ENCODE data around the gene B4GALNT3. TPM values are rescaled to one million over a fixed set of nuclear protein-coding genes. Genes with fewer than 3 reads are reported as not detected.
A peak's percentile ranks its signal among the peaks of the same experiment; 100 is the strongest.

Gene B4GALNT3
- total and polyA plus RNA-seq, 8 donors = 2.7 to 34.0 (median 5.7) TPM

DNA sequence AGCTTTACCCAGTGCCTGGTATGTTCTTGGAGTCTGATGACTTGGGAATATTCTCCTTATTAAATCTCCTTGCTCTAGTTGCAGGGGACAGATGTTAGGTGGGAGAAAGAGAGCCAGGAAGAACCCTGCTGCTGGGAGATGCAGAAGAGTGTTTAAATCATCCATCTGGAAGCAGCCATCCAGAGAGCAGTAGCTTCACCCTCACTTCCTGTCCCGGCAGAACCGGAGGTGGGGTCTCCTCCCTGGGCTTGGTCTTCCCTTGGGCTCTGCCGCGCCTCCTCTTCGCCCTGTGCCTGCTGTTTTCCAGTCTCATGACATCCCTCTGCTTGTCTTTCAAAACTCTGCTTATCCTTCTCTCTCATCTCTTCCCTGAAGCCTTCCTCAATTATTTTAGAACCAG is 15.5 kb downstream of the B4GALNT3 start:
- H3K36me3 ChIP-seq = no peaks in the 10 kb centered on the region
- ATAC-seq (no peak), DNase-seq (no peak)
- no peak overlapping the region for H3K4me3 ChIP-seq
- no peak overlapping the region for H3K27ac ChIP-seq
- H3K4me1 ChIP-seq = no peaks in the 10 kb centered on the region
- TF ChIP-seq, protein P1, sequence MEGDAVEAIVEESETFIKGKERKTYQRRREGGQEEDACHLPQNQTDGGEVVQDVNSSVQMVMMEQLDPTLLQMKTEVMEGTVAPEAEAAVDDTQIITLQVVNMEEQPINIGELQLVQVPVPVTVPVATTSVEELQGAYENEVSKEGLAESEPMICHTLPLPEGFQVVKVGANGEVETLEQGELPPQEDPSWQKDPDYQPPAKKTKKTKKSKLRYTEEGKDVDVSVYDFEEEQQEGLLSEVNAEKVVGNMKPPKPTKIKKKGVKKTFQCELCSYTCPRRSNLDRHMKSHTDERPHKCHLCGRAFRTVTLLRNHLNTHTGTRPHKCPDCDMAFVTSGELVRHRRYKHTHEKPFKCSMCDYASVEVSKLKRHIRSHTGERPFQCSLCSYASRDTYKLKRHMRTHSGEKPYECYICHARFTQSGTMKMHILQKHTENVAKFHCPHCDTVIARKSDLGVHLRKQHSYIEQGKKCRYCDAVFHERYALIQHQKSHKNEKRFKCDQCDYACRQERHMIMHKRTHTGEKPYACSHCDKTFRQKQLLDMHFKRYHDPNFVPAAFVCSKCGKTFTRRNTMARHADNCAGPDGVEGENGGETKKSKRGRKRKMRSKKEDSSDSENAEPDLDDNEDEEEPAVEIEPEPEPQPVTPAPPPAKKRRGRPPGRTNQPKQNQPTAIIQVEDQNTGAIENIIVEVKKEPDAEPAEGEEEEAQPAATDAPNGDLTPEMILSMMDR (IDR thresholded peaks at IDR 0.05) = no peak
- H3K9me3 ChIP-seq = no peaks in the 10 kb centered on the region
- peaks cover 0 to 39% of the 10 kb centered on the region in 2 donors for H3K27me3 ChIP-seq
- intact Hi-C loops (cut with DNase I) = no loop called here

DNA sequence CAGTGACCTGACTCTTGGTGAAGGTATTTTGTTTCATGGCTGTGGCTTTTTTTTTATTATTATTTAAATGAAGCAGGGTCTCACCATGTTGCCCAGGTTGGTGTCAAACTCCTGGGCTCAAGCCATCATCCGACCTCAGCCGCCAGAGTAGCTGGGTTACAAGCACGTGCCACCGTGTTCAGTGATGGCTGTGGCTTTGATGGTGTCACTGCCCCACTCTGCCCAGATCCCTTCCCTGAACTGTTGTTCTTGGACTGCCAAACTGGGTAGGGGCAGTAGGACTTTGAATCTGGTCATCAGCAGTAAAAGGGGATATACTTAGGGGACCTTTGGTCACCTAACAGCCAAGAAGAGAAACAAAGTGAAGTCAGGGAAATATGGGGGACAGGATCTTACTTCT is 19.4 kb downstream of the B4GALNT3 start:
- intact Hi-C loops (cut with DNase I) = no loop called here
- no peaks in the 10 kb centered on the region for H3K4me1 ChIP-seq
- DNase-seq (no peak), ATAC-seq (no peak)
- H3K27me3 ChIP-seq = peaks cover 0 to 34% of the 10 kb centered on the region in 2 donors
- TF ChIP-seq, protein P1 (IDR thresholded peaks at IDR 0.05) = no peak
- H3K27ac ChIP-seq = no peak overlapping the region
- H3K9me3 ChIP-seq = no peaks in the 10 kb centered on the region
- H3K4me3 ChIP-seq = no peak overlapping the region
- no peaks in the 10 kb centered on the region for H3K36me3 ChIP-seq

DNA sequence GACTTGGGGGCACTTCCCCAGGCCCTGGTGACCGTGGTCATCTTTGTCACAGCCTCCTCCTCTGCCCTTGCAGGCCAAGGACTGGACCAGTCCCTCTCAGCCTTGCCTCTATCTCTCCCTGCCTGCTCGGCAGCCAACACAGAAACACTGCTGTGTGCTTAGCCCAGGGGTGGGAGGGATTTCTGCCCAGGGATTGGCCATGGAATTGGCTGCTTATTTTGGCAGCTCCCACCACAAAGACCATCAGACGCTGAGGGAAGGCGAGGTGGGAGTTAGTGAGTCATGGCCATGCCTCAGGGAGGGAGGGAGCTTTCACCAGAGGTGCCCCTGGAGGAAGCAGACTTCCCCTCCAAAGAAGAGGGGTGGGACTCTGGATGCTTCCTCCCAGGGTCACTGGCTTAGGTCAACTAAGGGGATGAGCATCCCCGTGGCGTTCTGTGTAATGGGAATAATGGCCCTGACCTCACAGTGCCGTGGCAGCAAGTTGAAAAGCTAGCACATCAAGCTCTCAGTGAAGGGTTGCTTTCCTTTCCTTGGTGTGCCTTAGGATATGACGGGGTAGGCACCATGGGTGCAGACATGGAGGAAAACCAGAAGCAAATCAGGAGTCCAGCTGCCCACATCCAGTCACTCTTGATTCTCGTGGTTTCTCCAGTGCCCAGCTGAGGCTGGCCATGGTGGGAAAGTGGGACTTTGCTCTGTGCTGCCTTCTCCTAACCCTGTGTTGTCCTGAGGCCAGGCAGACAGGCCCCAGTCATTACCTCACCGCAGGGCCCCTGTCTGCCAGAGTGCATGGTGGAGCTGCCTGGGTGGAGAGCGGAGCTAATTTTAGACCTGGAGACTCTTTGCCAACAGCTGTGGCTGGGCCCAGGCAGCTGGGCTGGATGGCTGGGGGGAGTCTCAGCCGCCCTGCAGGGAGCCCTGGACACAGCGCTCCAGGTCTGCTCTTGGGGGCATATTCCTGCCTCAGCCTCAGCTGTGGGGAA is 21.4 kb downstream of the B4GALNT3 start:
- Histone ChIP-seq H3K36me3 (no peaks in the 10 kb centered on the region), H3K9me3 (no peaks in the 10 kb centered on the region), H3K4me1 (no peaks in the 10 kb centered on the region), H3K4me3 (no peak overlapping the region), H3K27ac (no peak overlapping the region), H3K27me3 (peaks cover 0 to 22% of the 10 kb centered on the region in 2 donors)
- DNase-seq (no peak), ATAC-seq (peak; percentile 82)
- intact Hi-C loops (cut with DNase I) = no loop called here
- TF ChIP-seq, protein P1 (IDR thresholded peaks at IDR 0.05) = no peak

DNA sequence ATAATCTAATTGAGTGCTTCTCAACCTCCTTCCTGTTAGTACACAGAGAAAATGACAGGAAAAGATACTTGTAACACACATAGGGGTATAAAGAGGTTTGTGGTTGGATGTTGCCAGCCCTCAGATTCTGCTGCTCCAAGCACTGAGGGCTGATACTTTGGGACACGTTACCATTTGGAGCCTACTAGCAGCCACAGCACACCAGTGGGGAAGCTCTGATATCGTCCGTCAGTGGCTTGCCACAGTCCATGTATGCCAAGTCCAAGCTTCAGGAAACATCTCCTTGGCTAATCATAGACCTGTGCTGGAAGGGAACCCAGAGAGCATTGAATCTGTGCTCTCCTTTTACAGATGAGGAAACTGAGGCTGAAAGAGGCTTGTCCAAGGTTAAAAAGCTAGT is 22.3 kb downstream of the B4GALNT3 start:
- Histone ChIP-seq H3K27me3 (peaks cover 0 to 22% of the 10 kb centered on the region in 2 donors), H3K4me1 (no peaks in the 10 kb centered on the region), H3K27ac (no peak overlapping the region), H3K36me3 (no peaks in the 10 kb centered on the region), H3K9me3 (no peaks in the 10 kb centered on the region), H3K4me3 (no peak overlapping the region)
- DNase-seq (no peak), ATAC-seq (no peak)
- TF ChIP-seq, protein P1 (IDR thresholded peaks at IDR 0.05) = no peak
- intact Hi-C loops (cut with DNase I) = no loop called here

DNA sequence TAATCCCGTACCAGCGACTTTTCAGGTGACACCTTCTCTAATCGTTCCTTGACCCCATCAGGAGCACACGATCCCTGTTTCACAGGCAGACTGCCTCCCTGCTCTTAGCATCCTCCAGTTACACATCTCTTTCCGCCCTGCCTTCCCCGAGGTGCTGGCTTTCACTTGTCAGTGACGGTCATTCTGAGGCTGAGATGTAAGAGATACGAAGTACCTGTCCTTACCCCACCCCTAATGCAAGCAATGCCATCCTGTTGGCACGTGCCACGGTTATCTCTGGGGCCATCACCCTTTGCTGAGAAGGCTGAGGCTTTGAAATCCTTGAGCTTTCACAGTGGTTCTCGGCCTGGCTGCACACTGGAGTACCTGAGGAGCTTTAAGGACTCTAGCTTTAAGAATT is 24.4 kb downstream of the B4GALNT3 start:
- DNase-seq (no peak), ATAC-seq (no peak)
- TF ChIP-seq, protein P1 (IDR thresholded peaks at IDR 0.05) = no peak
- peaks cover 0 to 17% of the 10 kb centered on the region in 2 donors for H3K27me3 ChIP-seq
- no peaks in the 10 kb centered on the region for H3K4me1 ChIP-seq
- H3K4me3 ChIP-seq = no peak overlapping the region
- H3K27ac ChIP-seq = no peak overlapping the region
- H3K9me3 ChIP-seq = peaks cover 0 to 3% of the 10 kb centered on the region in 2 donors
- intact Hi-C loops (cut with DNase I) = no loop called here
- H3K36me3 ChIP-seq = no peaks in the 10 kb centered on the region
